Colonic mucosa (tissue), 4 donors: ENCODE results near the gene GLRX. TPM values are rescaled to one million over a fixed set of nuclear protein-coding genes. Genes with fewer than 3 reads are reported as not detected.

Experiments used
- DNase-seq: peaks from one replicate; pipeline ENCODE4 v3.0.0-alpha.2; 2020
- H3K27ac ChIP-seq: fragments of 200-600 bp; one replicate; pipeline ENCODE4 v1.8.0; 2021
- H3K27me3 ChIP-seq: fragments of 200-600 bp; one replicate; pipeline ENCODE4 v1.8.0; 2021
- H3K36me3 ChIP-seq: fragments of 200-600 bp; one replicate; pipeline ENCODE4 v1.8.0; 2021
- H3K4me1 ChIP-seq: fragments of 200-600 bp; one replicate; pipeline ENCODE4 v1.8.0; 2021; ENCODE audit warnings: mild to moderate bottlenecking
- H3K4me3 ChIP-seq: fragments of 200-600 bp; one replicate; pipeline ENCODE4 v1.8.0; 2021
- H3K9ac ChIP-seq, 2 donors: one replicate each; pipeline ENCODE4 v1.7.0; 2013; ENCODE audit warnings: control low read depth in 2 of 2, low read depth in 2 of 2, low read length in 2 of 2
- H3K9me3 ChIP-seq: fragments of 200-600 bp; one replicate; pipeline ENCODE4 v1.8.0; 2021
- CTCF ChIP-seq: fragments of 200-600 bp; IDR thresholded peaks from one replicate; pipeline ENCODE4 v1.8.0; 2022; ENCODE audit warnings: antibody characterized with exemption, mild to moderate bottlenecking
- intact Hi-C: fragments of 100-400 bp; cut with DNase I; formaldehyde crosslinking; loops from one replicate; pipeline ENCODE4 v1.14.1; 2022
- total RNA-seq, 2 donors: library from RNA; stranded (reverse); fragmentation: NEBNext Ultra II Directional in 1 of 2; extraction: Animal tissue kit (Norgen Biotek cat#: 25700) in 1 of 2; gene quantifications; one replicate each; pipeline ENCODE4 v1.2.1, GENCODE V29; 2021
- donor health status: healthy.
- donor health status: DM: no; HTN: no; CAD: no.
- donor health status: DM: no; HTN: no; CAD: no.

GLRX gene
- total RNA-seq, 2 donors from 2014 or later: 52.8 to 89.6 TPM

GRCh38 chr5:95861864-95862561, 39.5 kb upstream of the GLRX start:
- H3K9me3 ChIP-seq: no peaks in the 10 kb centered on the region
- TF ChIP-seq CTCF: no peak

GRCh38 chr5:95861221-95861863, 38.8 kb upstream of the GLRX start:
- Histone ChIP-seq H3K36me3 (no peaks in the 10 kb centered on the region), H3K4me3 (no peak overlapping the region), H3K4me1 (peaks cover 7% of the 10 kb centered on the region), H3K27ac (peak overlapping the region; percentile 23), H3K27me3 (no peaks in the 10 kb centered on the region), H3K9ac (no peak overlapping the region), H3K9me3 (no peaks in the 10 kb centered on the region)
- no peak for TF ChIP-seq CTCF
- intact Hi-C loops: loop anchor here (5.0 kb wide), 1 partner anchor 101 kb away; the partner anchor contains the start of gene ELL2
- peak; percentile 46 for DNase-seq

More at GRCh38 chr5:95861864-95862561, 39.5 kb upstream of the GLRX start:
- Histone ChIP-seq H3K27ac (peak overlapping the region; percentile 23), H3K36me3 (no peaks in the 10 kb centered on the region), H3K27me3 (no peaks in the 10 kb centered on the region), H3K4me1 (peaks cover 7% of the 10 kb centered on the region), H3K9ac (no peak overlapping the region), H3K4me3 (no peak overlapping the region)
- intact Hi-C loops: loop anchor here (5.0 kb wide), 1 partner anchor 100 kb away; the partner anchor contains the start of gene ELL2
- no peak for DNase-seq

GRCh38 chr5:95859661-95860060, 37.1 kb upstream of the GLRX start:
- no peak for TF ChIP-seq CTCF
- H3K9me3 ChIP-seq: no peaks in the 10 kb centered on the region
- H3K9ac ChIP-seq: no peak overlapping the region
- no peak for DNase-seq
- H3K27ac ChIP-seq: no peak overlapping the region
- intact Hi-C loops: loop anchor here (2.0 to 5.0 kb wide), 3 partner anchors 103 to 743 kb away; partner anchors contain the start of gene ELL2
- H3K36me3 ChIP-seq: no peaks in the 10 kb centered on the region
- H3K4me1 ChIP-seq: peaks cover 7% of the 10 kb centered on the region
- H3K27me3 ChIP-seq: no peaks in the 10 kb centered on the region
- no peak overlapping the region for H3K4me3 ChIP-seq

- H3K27me3 ChIP-seq: no peaks in the 10 kb centered on the region
- DNase-seq: peak; percentile 88
- peak; percentile 98 for TF ChIP-seq CTCF
- H3K36me3 ChIP-seq: no peaks in the 10 kb centered on the region
- intact Hi-C loops: loop anchor here (2.0 to 5.0 kb wide), 2 partner anchors 478 to 743 kb away; no protein-coding TSS in a partner anchor
- H3K4me1 ChIP-seq: peaks cover 7% of the 10 kb centered on the region
- peak overlapping the region in 1 of 2 donors; percentile 3 for H3K9ac ChIP-seq
- H3K4me3 ChIP-seq: no peak overlapping the region
- H3K27ac ChIP-seq: peak overlapping the region; percentile 37
- H3K9me3 ChIP-seq: no peaks in the 10 kb centered on the region
These were observed 36.4 kb upstream of the GLRX start for GRCh38 chr5:95858661-95859595.

- TF ChIP-seq CTCF: no peak
- H3K4me1 ChIP-seq: peaks cover 7% of the 10 kb centered on the region
- intact Hi-C loops: loop anchor here (2.0 to 5.0 kb wide), 2 partner anchors 479 to 744 kb away; no protein-coding TSS in a partner anchor
- no peak for DNase-seq
- H3K9ac ChIP-seq: no peak overlapping the region
- H3K36me3 ChIP-seq: no peaks in the 10 kb centered on the region
- H3K27me3 ChIP-seq: no peaks in the 10 kb centered on the region
- no peaks in the 10 kb centered on the region for H3K9me3 ChIP-seq
- no peak overlapping the region for H3K4me3 ChIP-seq
- peak overlapping the region; percentile 37 for H3K27ac ChIP-seq
These were observed 35.5 kb upstream of the GLRX start for GRCh38 chr5:95858023-95858461.
